HepG2 (cell line): Measurements from ENCODE around the gene ULK4. TPM values are rescaled to one million over a fixed set of nuclear protein-coding genes. Genes with fewer than 3 reads are reported as not detected.

Source experiments
- CEBPB ChIP-seq: IDR thresholded peaks from 2 replicates; pipeline ENCODE4 v1.6.1; 2011; ENCODE audit warnings: low read depth, low read length, improper control_type of control experiment, borderline replicate concordance
- CHD2 ChIP-seq: IDR thresholded peaks from 2 replicates; pipeline ENCODE4 v1.6.1; 2011; ENCODE audit warnings: low read depth, low read length, improper control_type of control experiment
- DNMT1 ChIP-seq: sonication (generic); formaldehyde crosslinking; IDR thresholded peaks from 2 replicates; pipeline ENCODE4 v1.5.1; 2020; ENCODE audit warnings: mild to moderate bottlenecking, missing genetic modification reagents
- ETV5 ChIP-seq: IDR thresholded peaks from 2 replicates; pipeline ENCODE4 v1.6.1; 2018; ENCODE audit warnings: missing biosample characterization, missing genetic modification reagents, inconsistent platforms, borderline replicate concordance
- HBP1 ChIP-seq: IDR thresholded peaks from 2 replicates; pipeline ENCODE4 v1.6.1; 2016; ENCODE audit warnings: low read depth, control low read depth
- LRRFIP1 ChIP-seq: sonication (generic); formaldehyde crosslinking; conservative IDR thresholded peaks from 2 replicates; pipeline ENCODE4 v1.4.0; 2020; ENCODE audit warnings: missing genetic modification reagents
- MAZ ChIP-seq, 2 experiments: sonication (generic) in 1 of 2; formaldehyde crosslinking in 1 of 2; IDR thresholded peaks; 2 replicates each; pipeline versions ENCODE4 v1.5.0 to v1.6.1; 2012 to 2020; ENCODE audit warnings: low read depth in 2 of 2, mild to moderate bottlenecking in 2 of 2, borderline replicate concordance in 1 of 2, improper control_type of control experiment in 1 of 2, low read length in 1 of 2, missing genetic modification reagents in 1 of 2, moderate library complexity in 1 of 2
- NR1H2 ChIP-seq: sonication (generic); formaldehyde crosslinking; IDR thresholded peaks from 2 replicates; pipeline ENCODE4 v1.8.1; 2022; ENCODE audit warnings: low read depth, missing genetic modification reagents, borderline replicate concordance
- PAF1 ChIP-seq: IDR thresholded peaks from 2 replicates; pipeline ENCODE4 v1.6.1; 2016; ENCODE audit warnings: missing genetic modification reagents, missing compliant biosample characterization
- PREB ChIP-seq: sonication (generic); formaldehyde crosslinking; IDR thresholded peaks from 2 replicates; pipeline ENCODE4 v1.4.0; 2020; ENCODE audit warnings: missing genetic modification reagents
- RCOR2 ChIP-seq: IDR thresholded peaks from 2 replicates; pipeline ENCODE4 v1.6.1; 2016; ENCODE audit warnings: missing biosample characterization, missing genetic modification reagents
- TFDP1 ChIP-seq: IDR thresholded peaks from 2 replicates; pipeline ENCODE4 v1.6.1; 2016; ENCODE audit warnings: missing compliant biosample characterization, missing genetic modification reagents, borderline replicate concordance
- XRCC5 ChIP-seq: fragments of 200-400 bp; formaldehyde crosslinking; optimal IDR thresholded peaks from 2 replicates; pipeline ENCODE3; 2017; ENCODE audit warnings: mild to moderate bottlenecking, low read length
- ZBTB4 ChIP-seq: sonication (generic); formaldehyde crosslinking; IDR thresholded peaks from 2 replicates; pipeline ENCODE4 v1.4.0; 2020; ENCODE audit warnings: missing genetic modification reagents, mild to moderate bottlenecking, borderline replicate concordance
- ZNF446 ChIP-seq: sonication (generic); formaldehyde crosslinking; IDR thresholded peaks from 2 replicates; pipeline ENCODE4 v1.5.0; 2020; ENCODE audit warnings: mild to moderate bottlenecking, missing genetic modification reagents
- polyA plus RNA-seq, 8 experiments: library from polyadenylated mRNA; depleted of rRNA in 3 of 8; stranded (reverse) in 7 of 8; unstranded in 1 of 8; fragments of >200 nt; fragmentation: Illumina TruSeq in 4 of 8; extraction: Trizol in 4 of 8; gene quantifications; 2 replicates each; pipeline versions ENCODE4 v1.2.1 to v1.2.3, GENCODE V29; 2011 to 2016; ENCODE audit warnings: low read depth in 4 of 8, missing spikeins in 1 of 8, mixed read lengths in 1 of 8; ENCODE audit not compliant: insufficient read depth in 1 of 8
- total RNA-seq, 5 experiments: library from RNA; depleted of rRNA; stranded (reverse); fragments of >200 nt; fragmentation: Illumina TruSeq; extraction: Trizol; gene quantifications; 2 replicates each; pipeline ENCODE4 v1.2.3, GENCODE V29; 2016; ENCODE audit warnings: low read depth in 1 of 5

The ULK4 gene
- total and polyA plus RNA-seq, 2 of the 13 experiments (the other 11 are each of a cell fraction or from before 2014, with no cell fraction given): 6.7 to 11.8 TPM

- no peak for TF ChIP-seq XRCC5
- TF ChIP-seq ETV5 (CRISPR knock-in tag): peak; percentile 73
- TF ChIP-seq TFDP1 (CRISPR knock-in tag): no peak
- TF ChIP-seq CEBPB: no peak
- TF ChIP-seq PREB: no peak
- no peak for TF ChIP-seq NR1H2
- no peak for TF ChIP-seq MAZ (IDR thresholded peaks at IDR 0.05; ENCODE audit: borderline replicate concordance, low read depth, low read length)
- no peak for TF ChIP-seq MAZ (CRISPR knock-in tag; IDR thresholded peaks at IDR 0.05; ENCODE audit: low read depth)
- TF ChIP-seq CHD2: no peak
- TF ChIP-seq ZBTB4 (CRISPR knock-in tag): no peak
- no peak for TF ChIP-seq DNMT1 (CRISPR knock-in tag)
- no peak for TF ChIP-seq PAF1
- TF ChIP-seq RCOR2 (CRISPR knock-in tag): 0 out of 2 replicates have a peak, but pooled peaks have one; percentile 14
- TF ChIP-seq HBP1 (CRISPR knock-in tag): no peak
- no peak for TF ChIP-seq ZNF446
- TF ChIP-seq LRRFIP1: no peak
Observed at GRCh38 chr3:41277790-41278465, 684.0 kb downstream of the ULK4 start (continued).
